Endometrial microvascular endothelial cells (primary cell): ENCODE results near the gene FEZF1. TPM values are rescaled to one million over a fixed set of nuclear protein-coding genes. Genes with fewer than 3 reads are reported as not detected.
"Not testable (repeated sequence)": the region's sequence is repeated elsewhere in the genome, so short reads cannot be mapped to it uniquely, and the experiment has no call there.

ENCODE experiments used
- in situ Hi-C: cut with HindIII; loops from 2 replicates; pipeline ENCODE4 v1.10.0; 2017; ENCODE audit warnings: low sequenced_read_pairs, low pct_unique_long_range_greater_than_20kb; ENCODE audit errors: inconsistent ontology term
- total RNA-seq: library from RNA; depleted of rRNA; stranded (reverse); fragments of >200 nt; gene quantifications from one replicate; pipeline ENCODE4 v1.2.3, GENCODE V29; 2015; ENCODE audit errors: inconsistent ontology term

The FEZF1 gene
- total RNA-seq, 1 donor from 2014 or later: not detected

- in situ Hi-C loops: no loop called here
These were observed 14.1 kb downstream of the FEZF1 start for GRCh38 chr7:122290476-122290875.

GRCh38 chr7:122289426-122289825 lies 15.1 kb downstream of the FEZF1 start:
- in situ Hi-C loops: no loop called here

GRCh38 chr7:122284608-122285007 lies 19.9 kb downstream of the FEZF1 start:
- in situ Hi-C loops: not testable (repeated sequence)

- in situ Hi-C loops: no loop called here
These were observed 31.4 kb downstream of the FEZF1 start for GRCh38 chr7:122273117-122273516.

GRCh38 chr7:122269241-122269640 lies 35.3 kb downstream of the FEZF1 start:
- in situ Hi-C loops: no loop called here

GRCh38 chr7:122268101-122268500 lies 36.4 kb downstream of the FEZF1 start:
- in situ Hi-C loops: no loop called here

GRCh38 chr7:122262246-122262645 lies 42.3 kb downstream of the FEZF1 start:
- in situ Hi-C loops: no loop called here

- in situ Hi-C loops: no loop called here
These were observed 43.1 kb downstream of the FEZF1 start for GRCh38 chr7:122261442-122261841.

GRCh38 chr7:122261016-122261415 lies 43.5 kb downstream of the FEZF1 start:
- in situ Hi-C loops: no loop called here

- in situ Hi-C loops: no loop called here
These were observed 44.2 kb downstream of the FEZF1 start for GRCh38 chr7:122260336-122260735.

GRCh38 chr7:122258971-122259370 lies 45.6 kb downstream of the FEZF1 start:
- in situ Hi-C loops: no loop called here

GRCh38 chr7:122257056-122257455 lies 47.5 kb downstream of the FEZF1 start:
- in situ Hi-C loops: no loop called here

GRCh38 chr7:122256046-122256445 lies 48.5 kb downstream of the FEZF1 start:
- in situ Hi-C loops: no loop called here

GRCh38 chr7:122255454-122255853 lies 49.1 kb downstream of the FEZF1 start:
- in situ Hi-C loops: no loop called here

Other genes starting within 250 kb of the FEZF1 start
- 20.9 TPM for gene AASS, start 160.5 kb downstream of the FEZF1 start, total RNA-seq